A673 (cell line): ENCODE measurements around the gene PTH1R. TPM values are rescaled to one million over a fixed set of nuclear protein-coding genes. Genes with fewer than 3 reads are reported as not detected.

Source experiments
- BruUV-seq: library from RNA; stranded (reverse); fragments of 400-500 nt; replicated peaks from 2 replicates; lab custom pipeline; 2021; lab: Mats Ljungman, UMichigan
- CTCF ChIA-PET: fragments of 300-600 bp; sonication (Branson Sonifier 250); formaldehyde crosslinking; loops from one replicate; lab custom pipeline; 2022; ENCODE audit warnings: antibody characterized with exemption; lab: Charles Lee
- POLR2A ChIA-PET: fragments of 300-600 bp; sonication (Branson Sonifier 250); formaldehyde crosslinking; loops from one replicate; lab custom pipeline; 2022; ENCODE audit warnings: antibody characterized with exemption; ENCODE audit not compliant: low non-redundant PET; lab: Charles Lee
- DNase-seq: peaks from one replicate; pipeline ENCODE4 v3.0.0-alpha.2; 2015; ENCODE audit warnings: low spot score
- H3K27ac ChIP-seq: fragments of 200-600 bp; sonication (generic); 2 replicates; pipeline ENCODE4 v1.5.1; 2016; ENCODE audit warnings: mixed run types, low read depth, mild to moderate bottlenecking, mixed read lengths, antibody characterized with exemption, low read length; ENCODE audit not compliant: poor library complexity, severe bottlenecking
- H3K27me3 ChIP-seq: fragments of 200-600 bp; sonication (generic); replicated peaks from 2 replicates; pipeline ENCODE4 v1.6.1; 2017; ENCODE audit warnings: mixed run types, low read depth, mild to moderate bottlenecking, mixed read lengths, antibody characterized with exemption, low read length; ENCODE audit not compliant: insufficient read depth, poor library complexity
- H3K36me3 ChIP-seq: fragments of 200-600 bp; sonication (generic); 2 replicates; pipeline ENCODE4 v1.6.1; 2016; ENCODE audit warnings: mixed run types, mild to moderate bottlenecking, mixed read lengths, antibody characterized with exemption, low read length; ENCODE audit not compliant: insufficient read depth, poor library complexity, severe bottlenecking
- H3K4me1 ChIP-seq: fragments of 200-600 bp; sonication (generic); 2 replicates; pipeline ENCODE4 v1.6.1; 2017; ENCODE audit warnings: mixed run types, mild to moderate bottlenecking, mixed read lengths, antibody characterized with exemption, low read length; ENCODE audit not compliant: insufficient read depth, poor library complexity, severe bottlenecking
- H3K4me3 ChIP-seq: fragments of 200-600 bp; sonication (generic); 2 replicates; pipeline ENCODE4 v1.5.1; 2016; ENCODE audit warnings: low read depth, mixed run types, mild to moderate bottlenecking, mixed read lengths, low read length; ENCODE audit not compliant: poor library complexity, severe bottlenecking
- H3K9me3 ChIP-seq: fragments of 200-600 bp; sonication (generic); 2 replicates; pipeline ENCODE4 v1.6.1; 2016; ENCODE audit warnings: mixed run types, low read depth, mild to moderate bottlenecking, mixed read lengths, antibody characterized with exemption, low read length; ENCODE audit not compliant: poor library complexity, severe bottlenecking
- EZH2 ChIP-seq: fragments of 200-600 bp; sonication (generic); IDR thresholded peaks from 2 replicates; pipeline ENCODE4 v1.6.1; 2017; ENCODE audit warnings: borderline replicate concordance, low read depth, mild to moderate bottlenecking, mixed read lengths, antibody characterized with exemption, low read length; ENCODE audit not compliant: poor library complexity, severe bottlenecking
- intact Hi-C: fragments of 100-400 bp; cut with micrococcal nuclease; formaldehyde crosslinking; loops from one replicate; pipeline ENCODE4 v1.10.0; 2022; ENCODE audit not compliant: unreplicated experiment
- total RNA-seq: library from RNA; stranded (reverse); gene quantifications from 2 replicates; pipeline ENCODE4 v1.2.3, GENCODE V29; 2021
- TF ChIP-seq, protein P1 (sequence below): fragments of 300-800, 200-600 bp; sonication (generic); conservative IDR thresholded peaks from 2 replicates; pipeline ENCODE4 v1.5.1; 2017; ENCODE audit warnings: low read depth, mild to moderate bottlenecking, antibody characterized with exemption, low read length, moderate library complexity, mixed read lengths

PTH1R gene
- total RNA-seq, 1 experiment from 2014 or later: 1.2 TPM

DNA sequence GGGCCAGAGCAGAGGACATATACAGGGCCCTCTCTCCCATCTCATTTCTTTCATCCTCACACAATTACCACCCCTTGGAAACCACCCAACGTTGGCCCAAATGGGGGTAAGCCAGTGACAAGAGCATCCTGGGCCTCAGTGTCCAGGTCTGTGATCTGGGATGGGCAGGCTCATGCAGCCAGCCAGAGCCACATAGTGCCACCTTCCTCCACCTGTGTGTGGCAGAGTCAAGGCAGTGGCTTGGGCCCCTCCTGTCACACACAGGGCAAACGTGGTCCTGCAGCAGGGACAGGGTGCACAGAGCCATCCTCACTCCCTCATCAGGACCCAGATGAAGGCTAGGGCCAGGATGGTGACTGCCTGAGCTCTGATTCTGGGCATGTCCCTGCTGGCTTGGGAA lies 12.0 kb upstream of the PTH1R start:
- BruUV-seq: no TSS peak
- Histone ChIP-seq H3K36me3 (no peaks in the 10 kb centered on the region), H3K9me3 (no peaks in the 10 kb centered on the region), H3K27me3 (no peaks in the 10 kb centered on the region), H3K27ac (no peak overlapping the region), H3K4me3 (no peak overlapping the region), H3K4me1 (no peaks in the 10 kb centered on the region)
- no peak for TF ChIP-seq EZH2
- TF ChIP-seq, protein P1, sequence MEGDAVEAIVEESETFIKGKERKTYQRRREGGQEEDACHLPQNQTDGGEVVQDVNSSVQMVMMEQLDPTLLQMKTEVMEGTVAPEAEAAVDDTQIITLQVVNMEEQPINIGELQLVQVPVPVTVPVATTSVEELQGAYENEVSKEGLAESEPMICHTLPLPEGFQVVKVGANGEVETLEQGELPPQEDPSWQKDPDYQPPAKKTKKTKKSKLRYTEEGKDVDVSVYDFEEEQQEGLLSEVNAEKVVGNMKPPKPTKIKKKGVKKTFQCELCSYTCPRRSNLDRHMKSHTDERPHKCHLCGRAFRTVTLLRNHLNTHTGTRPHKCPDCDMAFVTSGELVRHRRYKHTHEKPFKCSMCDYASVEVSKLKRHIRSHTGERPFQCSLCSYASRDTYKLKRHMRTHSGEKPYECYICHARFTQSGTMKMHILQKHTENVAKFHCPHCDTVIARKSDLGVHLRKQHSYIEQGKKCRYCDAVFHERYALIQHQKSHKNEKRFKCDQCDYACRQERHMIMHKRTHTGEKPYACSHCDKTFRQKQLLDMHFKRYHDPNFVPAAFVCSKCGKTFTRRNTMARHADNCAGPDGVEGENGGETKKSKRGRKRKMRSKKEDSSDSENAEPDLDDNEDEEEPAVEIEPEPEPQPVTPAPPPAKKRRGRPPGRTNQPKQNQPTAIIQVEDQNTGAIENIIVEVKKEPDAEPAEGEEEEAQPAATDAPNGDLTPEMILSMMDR: no peak
- ChIA-PET POLR2A (no interaction called here), CTCF (interaction anchor here (1.1 kb wide), 1 partner anchor 44 kb away, joined by 4 read pairs; no protein-coding TSS in a partner anchor)
- intact Hi-C loops: loop anchor here (5.0 kb wide), 1 partner anchor 42 kb away; no protein-coding TSS in a partner anchor
- DNase-seq: no peak

DNA sequence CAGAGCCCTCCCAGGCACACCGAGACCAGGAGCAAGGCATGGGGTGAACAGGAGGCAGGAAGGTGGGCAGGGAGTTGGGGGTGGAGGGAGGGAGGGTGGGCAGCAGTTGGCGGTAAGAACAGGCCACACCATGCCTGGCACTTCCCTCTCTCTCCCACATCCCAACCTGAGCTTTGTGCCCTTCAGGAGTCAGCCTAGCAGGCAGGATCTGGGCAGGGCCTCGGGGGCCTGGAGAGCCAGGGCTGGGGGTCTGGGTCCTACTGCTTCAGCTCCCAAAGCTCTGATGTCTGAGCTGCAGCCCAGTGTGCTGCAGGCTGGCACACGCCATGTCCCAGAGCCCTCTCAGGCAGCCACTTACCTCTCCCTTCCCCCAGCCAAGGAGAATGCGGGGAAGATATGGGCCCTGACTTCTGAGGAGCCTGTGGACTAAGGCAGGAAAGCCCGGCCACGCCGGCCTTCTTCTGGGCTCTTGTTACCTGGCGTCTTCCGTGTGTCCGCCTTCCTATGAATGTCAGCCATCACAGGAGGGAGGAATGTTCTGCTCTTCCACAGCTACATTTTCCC lies 11.4 kb upstream of the PTH1R start:
- H3K27me3 ChIP-seq: no peaks in the 10 kb centered on the region
- ChIA-PET POLR2A (no interaction called here), CTCF (interaction anchor here (1.1 kb wide), 1 partner anchor 43 kb away, joined by 4 read pairs; no protein-coding TSS in a partner anchor)
- no peak for DNase-seq
- TF ChIP-seq EZH2: no peak
- TF ChIP-seq, protein P1: no peak
- no peaks in the 10 kb centered on the region for H3K9me3 ChIP-seq
- H3K4me3 ChIP-seq: no peak overlapping the region
- no peaks in the 10 kb centered on the region for H3K36me3 ChIP-seq
- H3K4me1 ChIP-seq: no peaks in the 10 kb centered on the region
- H3K27ac ChIP-seq: no peak overlapping the region
- intact Hi-C loops: loop anchor here (2.0 to 5.0 kb wide), 2 partner anchors 29 to 41 kb away; no protein-coding TSS in a partner anchor
- no TSS peak for BruUV-seq

DNA sequence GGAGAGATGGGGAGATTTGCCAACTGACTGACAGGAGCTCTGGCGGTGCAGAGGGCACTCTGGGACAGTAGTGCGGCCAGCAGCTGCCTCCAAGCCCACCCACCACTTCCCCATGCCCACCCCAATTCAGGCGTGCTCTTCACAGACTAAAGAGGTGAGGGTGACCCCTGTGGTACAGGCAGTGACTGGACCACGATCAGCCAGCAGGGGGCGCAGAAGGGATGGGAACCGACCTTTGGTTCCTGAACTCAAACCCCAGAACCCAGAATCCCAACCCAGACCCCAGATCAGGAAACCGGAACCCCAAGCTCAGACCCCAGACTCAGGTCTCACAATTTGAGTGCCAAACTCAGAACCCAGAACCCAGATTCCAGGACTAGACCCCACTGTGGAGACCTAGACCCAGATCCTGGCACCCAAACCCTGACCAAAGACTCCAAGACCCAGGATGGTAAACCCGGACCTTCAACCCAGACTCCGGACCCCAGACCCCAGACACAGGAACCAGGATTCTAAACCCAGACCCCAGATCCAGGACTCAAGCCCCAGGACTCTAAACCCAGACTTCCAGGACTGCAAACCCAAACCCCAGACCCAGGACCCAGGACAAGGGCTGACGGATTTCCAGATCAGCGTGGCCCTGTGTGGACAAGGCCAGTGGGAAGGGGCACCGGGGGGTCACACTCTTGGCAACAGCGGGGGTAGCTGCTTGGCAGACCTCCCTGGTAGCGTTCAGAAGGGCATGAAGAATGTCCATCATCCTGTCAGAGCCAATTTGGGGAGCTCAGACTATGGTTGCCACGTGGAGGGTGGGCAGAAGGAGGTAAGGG lies 10.6 kb upstream of the PTH1R start:
- Histone ChIP-seq H3K9me3 (no peaks in the 10 kb centered on the region), H3K4me1 (no peaks in the 10 kb centered on the region), H3K27me3 (no peaks in the 10 kb centered on the region), H3K27ac (no peak overlapping the region), H3K36me3 (no peaks in the 10 kb centered on the region), H3K4me3 (no peak overlapping the region)
- intact Hi-C loops: loop anchor here (2.0 to 5.0 kb wide), 2 partner anchors 28 to 40 kb away; no protein-coding TSS in a partner anchor
- peak; percentile 36 for DNase-seq
- CTCF ChIA-PET: interaction anchor here (0.7 kb wide), 1 partner anchor 28 kb away, joined by 3 read pairs; no protein-coding TSS in a partner anchor
- no TSS peak for BruUV-seq
- TF ChIP-seq EZH2: no peak
- TF ChIP-seq, protein P1: peak; percentile 72
- POLR2A ChIA-PET: no interaction called here
